ENCODE results near the gene DCUN1D2. TPM values are rescaled to one million over a fixed set of nuclear protein-coding genes. Genes with fewer than 3 reads are reported as not detected.

DCUN1D2 gene
- total RNA-seq, 1 experiment from 2014 or later: 11.6 TPM

DNA sequence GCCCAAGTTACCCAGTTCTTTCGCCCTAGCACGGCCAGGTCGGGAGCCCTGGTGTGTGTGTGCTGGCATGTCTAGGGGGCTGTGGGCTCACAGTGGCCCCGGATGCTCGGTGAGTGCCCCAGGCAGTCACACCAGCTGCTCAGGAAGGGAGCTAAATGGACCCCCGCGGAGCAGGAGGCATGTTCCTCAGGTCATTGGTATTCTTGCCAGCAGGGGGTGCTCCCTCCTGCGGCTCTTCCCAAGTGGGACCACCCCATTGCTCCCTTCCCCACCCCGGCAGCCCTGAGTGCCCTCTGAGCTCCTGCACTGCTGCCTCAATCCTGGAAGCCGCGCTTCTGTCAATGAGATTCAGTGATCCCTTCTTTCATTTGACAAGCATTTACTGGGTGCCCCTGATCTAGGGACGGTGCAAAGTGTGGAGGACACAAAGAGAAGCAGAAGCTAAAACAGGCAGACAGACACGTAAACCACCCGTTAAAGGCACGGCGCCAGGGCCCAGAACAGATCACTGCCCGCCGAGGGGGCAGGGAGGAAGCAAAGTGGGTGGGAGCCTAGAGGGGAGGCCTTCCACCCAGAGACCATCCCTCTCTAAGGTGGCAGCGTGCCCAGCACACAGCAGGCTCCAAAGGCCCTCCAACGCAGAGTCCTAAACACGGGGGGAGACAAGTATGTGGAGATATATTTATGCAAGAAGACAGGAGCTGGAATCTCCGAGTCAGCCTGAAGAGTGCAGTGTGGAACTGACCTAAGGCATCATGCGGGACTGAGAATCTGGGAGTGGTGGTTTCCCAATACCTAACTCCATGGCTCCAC is 32.1 kb downstream of the DCUN1D2 start:
- Histone ChIP-seq H3K9ac (ENCODE audit: low read length) (no peak overlapping the region), H3F3A (ENCODE audit: low read length, unreplicated experiment) (no peaks in the 10 kb centered on the region), H3K36me3 (ENCODE audit: low read depth, low read length) (peaks cover 3% of the 10 kb centered on the region; the same call in 1 of the 2 replicates), H2AFZ (ENCODE audit: low read length) (no peak overlapping the region), H3K4me1 (ENCODE audit: insufficient read depth, low read length) (no peaks in the 10 kb centered on the region), H3K4me2 (ENCODE audit: low read length) (no peak overlapping the region), H3K4me3 (ENCODE audit: low read length) (no peak overlapping the region), H4K20me1 (ENCODE audit: low read length) (no peaks in the 10 kb centered on the region), H3K79me2 (ENCODE audit: low read length) (no peaks in the 10 kb centered on the region), H3K9me2 (replicated peaks; ENCODE audit: low read length) (no peaks in the 10 kb centered on the region), H3K9me3 (ENCODE audit: low read length) (no peaks in the 10 kb centered on the region), H3K27ac (ENCODE audit: low read length) (no peak overlapping the region), H3K27me3 (ENCODE audit: low read length) (no peaks in the 10 kb centered on the region)
- ChIA-PET CTCF (interaction anchor here (0.5 kb wide), 1 partner anchor 32 kb away, joined by 4 read pairs; a partner anchor contains a TSS), POLR2A (ENCODE audit: unreplicated experiment) (no interaction called here)
- intact Hi-C loops (cut with micrococcal nuclease): no loop called here
- no peak for DNase-seq
- ATAC-seq: no peak
- no peak for TF ChIP-seq EZH2phosphoT487 (IDR thresholded peaks at IDR 0.05; ENCODE audit: borderline replicate concordance, low read length)
- TF ChIP-seq, protein P1, sequence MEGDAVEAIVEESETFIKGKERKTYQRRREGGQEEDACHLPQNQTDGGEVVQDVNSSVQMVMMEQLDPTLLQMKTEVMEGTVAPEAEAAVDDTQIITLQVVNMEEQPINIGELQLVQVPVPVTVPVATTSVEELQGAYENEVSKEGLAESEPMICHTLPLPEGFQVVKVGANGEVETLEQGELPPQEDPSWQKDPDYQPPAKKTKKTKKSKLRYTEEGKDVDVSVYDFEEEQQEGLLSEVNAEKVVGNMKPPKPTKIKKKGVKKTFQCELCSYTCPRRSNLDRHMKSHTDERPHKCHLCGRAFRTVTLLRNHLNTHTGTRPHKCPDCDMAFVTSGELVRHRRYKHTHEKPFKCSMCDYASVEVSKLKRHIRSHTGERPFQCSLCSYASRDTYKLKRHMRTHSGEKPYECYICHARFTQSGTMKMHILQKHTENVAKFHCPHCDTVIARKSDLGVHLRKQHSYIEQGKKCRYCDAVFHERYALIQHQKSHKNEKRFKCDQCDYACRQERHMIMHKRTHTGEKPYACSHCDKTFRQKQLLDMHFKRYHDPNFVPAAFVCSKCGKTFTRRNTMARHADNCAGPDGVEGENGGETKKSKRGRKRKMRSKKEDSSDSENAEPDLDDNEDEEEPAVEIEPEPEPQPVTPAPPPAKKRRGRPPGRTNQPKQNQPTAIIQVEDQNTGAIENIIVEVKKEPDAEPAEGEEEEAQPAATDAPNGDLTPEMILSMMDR (conservative IDR thresholded peaks at IDR 0.05; ENCODE audit: low read depth, low read length): peak; percentile 49; the same call in 1 of the 2 replicates
- no TSS peak for BruUV-seq (replicated peaks)

- Histone ChIP-seq H3K4me2 (ENCODE audit: low read length) (no peak overlapping the region), H3F3A (ENCODE audit: low read length, unreplicated experiment) (no peaks in the 10 kb centered on the region), H3K9me2 (replicated peaks; ENCODE audit: low read length) (no peaks in the 10 kb centered on the region), H3K36me3 (ENCODE audit: low read depth, low read length) (peaks cover 3% of the 10 kb centered on the region; the same call in 1 of the 2 replicates), H3K79me2 (ENCODE audit: low read length) (no peaks in the 10 kb centered on the region), H2AFZ (ENCODE audit: low read length) (no peak overlapping the region), H3K9ac (ENCODE audit: low read length) (no peak overlapping the region), H4K20me1 (ENCODE audit: low read length) (no peaks in the 10 kb centered on the region), H3K27me3 (ENCODE audit: low read length) (no peaks in the 10 kb centered on the region), H3K27ac (ENCODE audit: low read length) (no peak overlapping the region), H3K9me3 (ENCODE audit: low read length) (no peaks in the 10 kb centered on the region), H3K4me3 (ENCODE audit: low read length) (no peak overlapping the region), H3K4me1 (ENCODE audit: insufficient read depth, low read length) (no peaks in the 10 kb centered on the region)
- DNase-seq (no peak), ATAC-seq (no peak)
- intact Hi-C loops (cut with micrococcal nuclease): no loop called here
- no TSS peak for BruUV-seq (replicated peaks)
- POLR2A ChIA-PET (ENCODE audit: unreplicated experiment): no interaction called here
- TF ChIP-seq EZH2 (IDR thresholded peaks at IDR 0.05; ENCODE audit: low read length, unreplicated experiment): no peak
- no peak for TF ChIP-seq EZH2phosphoT487 (IDR thresholded peaks at IDR 0.05; ENCODE audit: borderline replicate concordance, low read length)
- TF ChIP-seq, protein P1 (conservative IDR thresholded peaks at IDR 0.05; ENCODE audit: low read depth, low read length): no peak
- CTCF ChIA-PET: interaction anchor here (0.5 kb wide), 1 partner anchor 33 kb away, joined by 4 read pairs; a partner anchor contains a TSS
Measured at GRCh38 chr13:113457510-113457909, 33.0 kb downstream of the DCUN1D2 start.

DNA sequence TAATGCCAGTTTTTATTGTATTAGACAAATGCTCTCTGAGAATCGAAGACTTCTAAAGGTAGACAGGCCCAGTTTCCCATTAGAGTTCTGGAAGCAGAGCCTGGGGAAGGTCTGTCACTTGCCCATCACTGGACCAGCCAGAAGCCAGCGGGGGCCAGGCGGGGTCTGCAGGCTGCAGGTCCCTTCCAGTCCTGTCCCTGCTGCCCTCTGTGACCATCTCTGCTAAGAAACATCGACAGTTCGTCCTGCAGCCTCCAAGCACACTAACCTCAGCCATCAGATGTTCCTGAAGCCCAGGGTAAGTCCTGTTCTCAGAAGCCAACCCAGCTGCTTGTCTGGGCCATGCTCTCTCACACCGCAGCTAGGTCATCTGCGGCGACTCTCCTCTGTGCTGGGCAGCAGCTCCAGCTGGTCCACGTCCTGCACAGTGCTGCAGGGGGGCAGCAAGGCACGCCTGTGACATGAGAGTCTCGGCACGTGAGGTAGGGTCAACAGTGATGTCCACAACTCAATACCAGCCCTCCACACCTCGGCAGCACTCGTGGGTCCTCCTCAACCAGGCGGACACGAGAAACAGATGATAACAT is 34.3 kb downstream of the DCUN1D2 start:
- CTCF ChIA-PET: no interaction called here
- DNase-seq (no peak), ATAC-seq (no peak)
- no TSS peak for BruUV-seq (replicated peaks)
- H3K9ac ChIP-seq (ENCODE audit: low read length): no peak overlapping the region
- POLR2A ChIA-PET (ENCODE audit: unreplicated experiment): no interaction called here
- H3K79me2 ChIP-seq (ENCODE audit: low read length): no peaks in the 10 kb centered on the region
- H2AFZ ChIP-seq (ENCODE audit: low read length): no peak overlapping the region
- no peaks in the 10 kb centered on the region for H4K20me1 ChIP-seq (ENCODE audit: low read length)
- no peaks in the 10 kb centered on the region for H3K9me2 ChIP-seq (replicated peaks; ENCODE audit: low read length)
- TF ChIP-seq, protein P1 (conservative IDR thresholded peaks at IDR 0.05; ENCODE audit: low read depth, low read length): no peak
- TF ChIP-seq EZH2phosphoT487 (IDR thresholded peaks at IDR 0.05; ENCODE audit: borderline replicate concordance, low read length) (no peak), EZH2 (IDR thresholded peaks at IDR 0.05; ENCODE audit: low read length, unreplicated experiment) (no peak)
- H3K4me3 ChIP-seq (ENCODE audit: low read length): no peak overlapping the region
- H3K4me2 ChIP-seq (ENCODE audit: low read length): no peak overlapping the region
- no peaks in the 10 kb centered on the region for H3F3A ChIP-seq (ENCODE audit: low read length, unreplicated experiment)
- no peaks in the 10 kb centered on the region for H3K4me1 ChIP-seq (ENCODE audit: insufficient read depth, low read length)
- peaks cover 3% of the 10 kb centered on the region; the same call in 1 of the 2 replicates for H3K36me3 ChIP-seq (ENCODE audit: low read depth, low read length)
- H3K9me3 ChIP-seq (ENCODE audit: low read length): no peaks in the 10 kb centered on the region
- no peak overlapping the region for H3K27ac ChIP-seq (ENCODE audit: low read length)
- intact Hi-C loops (cut with micrococcal nuclease): no loop called here
- H3K27me3 ChIP-seq (ENCODE audit: low read length): no peaks in the 10 kb centered on the region

Measured in PC-3 (cell line).